ENCODE results near the gene MRTFA.

DNA sequence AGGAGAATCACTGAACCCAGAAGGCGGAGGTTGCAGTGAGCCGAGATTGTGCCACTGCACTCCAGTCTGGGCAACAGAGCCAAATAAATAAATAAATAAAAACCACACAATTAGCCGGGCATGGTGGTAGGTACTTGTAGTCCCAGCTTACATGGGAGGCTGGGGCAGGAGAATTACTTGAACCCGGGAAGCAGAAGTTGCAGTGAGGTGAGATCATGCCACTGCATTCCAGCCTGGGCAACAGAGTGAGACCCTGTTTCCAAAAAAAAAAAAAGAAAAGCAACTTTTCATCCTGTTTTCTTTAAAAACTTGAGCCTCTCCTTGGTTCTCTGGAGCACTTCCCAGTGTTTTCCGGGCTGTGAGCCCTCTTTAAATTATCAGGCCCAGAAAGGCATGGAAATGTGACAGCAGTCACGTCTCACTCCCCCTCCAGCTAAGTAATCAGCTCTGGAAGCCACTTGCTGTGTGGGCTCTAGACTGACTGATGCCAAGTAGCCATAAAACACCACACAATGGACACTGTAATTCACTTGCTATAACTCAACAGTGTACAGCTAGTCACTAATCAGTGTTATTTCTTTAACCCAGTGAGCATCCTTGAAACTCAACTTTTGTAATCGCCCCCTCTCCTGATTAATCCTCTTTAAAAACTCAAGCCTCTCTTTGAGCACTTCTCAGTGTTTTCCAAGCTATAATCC is 29.8 kb upstream of the MRTFA start:
- TF ChIP-seq CTCF (IDR thresholded peaks at IDR 0.05) (no peak), POLR2A (IDR thresholded peaks at IDR 0.05) (no peak), POLR2AphosphoS5 (IDR thresholded peaks at IDR 0.05) (no peak)

Data from prostate gland (tissue), 2 donors.